ENCODE data around the gene NHSL2.
"Not testable (repeated sequence)": the region's sequence is repeated elsewhere in the genome, so short reads cannot be mapped to it uniquely, and the experiment has no call there.

The NHSL2 gene

DNA sequence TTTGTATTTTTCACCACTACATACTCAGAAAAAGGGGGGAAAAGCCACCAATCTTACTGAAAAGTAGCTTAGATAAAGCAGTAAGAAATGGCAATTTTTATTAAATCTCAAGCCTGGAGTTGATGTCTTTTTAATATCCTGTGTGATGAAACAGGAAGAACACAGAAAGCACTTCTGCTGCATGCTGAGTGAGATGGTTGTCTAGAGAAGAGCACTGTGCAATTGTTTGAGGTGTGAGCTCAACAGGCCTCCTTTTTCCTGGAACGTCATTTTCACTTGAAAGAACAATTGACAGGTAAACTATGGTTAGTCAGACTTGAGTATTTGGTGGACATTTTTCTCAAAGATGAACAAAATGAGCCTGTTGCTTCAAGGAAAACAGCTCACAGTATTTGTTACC, 147.2 kb downstream of the NHSL2 start:
- DNase-seq (ENCODE audit: extremely low spot score, insufficient read length, low read depth): no peak
- no peak for FAIRE-seq

DNA sequence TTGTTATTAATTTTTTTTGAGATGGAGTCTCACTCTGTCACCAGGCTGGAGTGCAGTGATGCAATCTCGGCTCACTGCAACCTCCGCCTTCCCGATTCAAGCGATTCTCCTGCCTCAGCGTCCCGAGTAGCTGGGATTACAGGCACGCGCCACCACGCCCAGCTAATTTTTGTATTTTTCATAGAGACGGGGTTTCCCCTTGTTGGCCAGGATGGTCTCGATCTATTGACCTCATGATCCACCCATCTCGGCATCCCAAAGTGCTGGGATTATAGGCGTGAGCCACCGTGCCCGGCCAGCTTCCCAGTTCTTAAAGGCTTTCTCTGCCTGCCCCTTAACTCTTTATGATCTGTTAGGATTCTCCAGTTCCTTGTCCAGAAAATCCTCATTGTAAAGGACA, 147.7 kb downstream of the NHSL2 start:
- FAIRE-seq; DNase-seq (ENCODE audit: extremely low spot score, insufficient read length, low read depth): not testable (repeated sequence)

DNA sequence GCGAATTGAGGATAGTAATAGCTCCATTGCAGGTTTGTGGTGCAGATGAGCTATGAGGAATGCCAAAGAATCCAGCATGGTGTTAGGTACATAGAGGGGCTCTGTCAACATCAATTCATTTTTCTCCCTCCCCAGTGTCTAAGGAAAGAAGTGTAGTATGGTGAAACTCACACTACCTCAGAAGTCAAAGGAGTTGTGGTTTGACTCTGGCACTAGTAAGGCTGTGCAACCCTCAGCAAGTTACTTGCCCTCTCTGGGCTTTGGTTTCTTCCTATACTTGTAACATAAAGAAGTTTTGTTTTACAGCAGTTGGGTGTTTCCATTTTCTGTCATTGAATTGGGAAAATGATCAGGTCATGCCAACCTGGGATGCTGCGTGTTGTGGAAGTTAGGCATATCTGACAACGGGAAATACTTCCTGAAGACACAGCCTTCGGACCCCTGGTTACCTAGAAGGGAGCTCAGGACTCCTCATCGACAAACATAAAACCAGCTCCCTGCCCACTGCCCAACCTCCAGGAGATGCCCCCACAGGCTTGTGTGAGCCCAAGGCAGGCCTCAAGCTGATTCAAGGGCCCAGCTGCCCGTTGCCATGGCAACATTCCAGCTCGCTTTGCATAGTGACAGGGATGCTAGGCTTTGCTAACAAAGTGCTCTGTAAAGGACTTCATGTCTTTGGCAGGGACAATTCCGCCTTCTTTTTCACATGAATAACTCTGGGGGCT, 149.7 kb downstream of the NHSL2 start:
- DNase-seq (ENCODE audit: extremely low spot score, insufficient read length, low read depth) (no peak), FAIRE-seq (no peak)

DNA sequence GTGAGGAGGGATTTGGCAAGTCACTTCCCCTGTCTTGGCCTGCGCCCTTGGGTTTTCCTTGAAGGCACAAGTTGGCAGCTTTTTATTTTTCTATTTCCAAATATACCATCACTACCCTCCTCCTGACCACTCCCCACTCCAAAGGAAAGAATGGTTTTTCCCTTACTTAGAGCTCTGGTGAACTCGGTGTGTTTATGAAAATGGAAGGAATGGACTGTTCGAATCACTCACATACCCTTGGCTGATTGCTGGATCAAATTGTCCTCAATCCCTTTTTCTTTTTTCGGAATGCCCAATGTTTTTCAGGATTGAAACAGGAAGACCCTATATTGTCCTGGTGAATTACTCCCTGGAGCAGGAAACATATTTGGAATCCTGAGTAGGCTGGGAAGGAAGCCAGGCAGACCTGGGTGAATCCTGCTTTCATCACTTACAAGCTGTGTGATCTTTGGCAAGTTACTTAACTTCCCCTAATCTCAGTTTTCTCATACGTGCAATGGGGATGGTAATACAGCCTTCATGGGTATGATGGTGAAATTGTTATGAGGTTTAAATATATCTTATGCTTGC, 150.4 kb downstream of the NHSL2 start:
- FAIRE-seq (no peak), DNase-seq (ENCODE audit: extremely low spot score, insufficient read length, low read depth) (no peak)

DNA sequence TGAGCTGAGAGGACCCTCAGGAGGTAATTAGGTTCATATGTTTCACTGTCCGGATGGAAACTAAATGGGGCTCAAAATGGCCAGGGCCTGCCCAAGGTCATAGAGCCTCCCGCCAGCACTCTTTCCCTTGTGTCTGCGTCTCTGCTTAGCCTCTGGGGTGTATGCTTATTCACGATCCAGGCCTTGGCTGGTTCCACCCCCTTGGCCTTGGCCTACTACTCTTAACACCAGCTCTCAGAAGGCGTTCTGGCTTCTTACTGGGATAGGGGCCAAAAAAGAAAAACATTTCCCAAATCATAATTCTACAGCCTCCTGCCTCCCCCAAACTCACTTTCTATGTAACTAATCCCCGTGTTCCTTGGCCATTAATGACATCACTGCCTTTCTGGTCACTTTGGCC, 152.3 kb downstream of the NHSL2 start:
- DNase-seq (ENCODE audit: extremely low spot score, insufficient read length, low read depth): no peak
- FAIRE-seq: no peak

DNA sequence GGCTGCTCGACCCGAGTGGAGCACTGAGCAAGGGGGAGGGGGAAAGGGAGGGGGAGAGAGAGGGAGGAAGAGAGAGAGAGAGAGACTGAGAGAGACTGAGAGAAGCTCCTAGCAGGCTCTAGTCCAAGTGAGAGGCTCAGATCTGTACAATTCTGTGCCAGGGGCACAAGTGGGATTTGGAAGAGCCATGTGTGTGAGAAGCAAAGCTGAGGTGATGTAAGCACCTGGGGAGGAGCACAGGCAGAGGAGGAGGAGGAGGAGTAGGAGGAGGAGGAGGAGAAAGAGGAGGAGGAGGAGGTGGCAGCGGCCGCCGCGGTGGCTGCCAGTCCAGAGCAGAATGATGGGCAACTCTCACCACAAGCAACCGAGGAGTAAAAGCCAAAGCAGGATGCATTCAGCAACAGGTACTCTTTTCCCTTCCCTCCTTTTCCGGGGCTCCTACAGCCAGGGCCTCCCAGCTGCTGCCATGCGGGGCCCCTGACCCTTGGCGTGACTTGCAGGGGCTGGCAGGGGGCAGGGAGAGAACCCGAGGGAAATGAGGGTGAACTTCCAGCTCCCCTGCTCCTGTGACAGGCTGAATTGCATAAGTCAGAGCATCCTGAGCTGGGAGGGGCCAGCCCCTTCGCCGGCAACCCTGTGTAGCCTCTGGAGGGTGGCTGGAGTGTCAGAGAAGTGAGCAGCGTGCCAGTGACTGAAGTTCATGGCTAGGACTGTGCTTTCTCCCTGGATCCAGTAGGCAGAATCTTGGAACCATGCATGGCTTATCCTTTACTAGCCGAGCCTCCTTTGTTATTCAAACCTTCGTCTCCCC, 158.9 kb downstream of the NHSL2 start:
- FAIRE-seq (no peak), DNase-seq (ENCODE audit: extremely low spot score, insufficient read length, low read depth) (no peak)

DNA sequence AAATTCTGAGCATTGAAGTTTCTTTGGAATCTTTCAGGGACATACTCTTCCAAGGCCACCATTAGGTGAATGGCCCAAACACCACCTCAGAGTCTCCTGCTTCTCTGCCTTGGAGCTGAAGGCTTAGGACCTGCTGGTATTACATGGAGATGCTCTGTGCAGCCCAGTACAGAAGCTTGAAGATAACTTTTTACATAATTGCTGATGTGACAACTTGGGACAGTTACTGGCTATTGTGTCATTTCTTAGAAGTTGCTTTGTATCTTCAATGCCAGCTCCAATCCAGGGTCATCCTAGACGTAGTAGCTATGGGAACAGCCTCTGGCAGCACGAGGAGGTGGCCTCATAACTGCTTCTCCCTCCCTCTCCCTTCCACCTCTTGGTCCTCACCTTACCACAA, 160.6 kb downstream of the NHSL2 start:
- DNase-seq (ENCODE audit: extremely low spot score, insufficient read length, low read depth): no peak
- FAIRE-seq: no peak

DNA sequence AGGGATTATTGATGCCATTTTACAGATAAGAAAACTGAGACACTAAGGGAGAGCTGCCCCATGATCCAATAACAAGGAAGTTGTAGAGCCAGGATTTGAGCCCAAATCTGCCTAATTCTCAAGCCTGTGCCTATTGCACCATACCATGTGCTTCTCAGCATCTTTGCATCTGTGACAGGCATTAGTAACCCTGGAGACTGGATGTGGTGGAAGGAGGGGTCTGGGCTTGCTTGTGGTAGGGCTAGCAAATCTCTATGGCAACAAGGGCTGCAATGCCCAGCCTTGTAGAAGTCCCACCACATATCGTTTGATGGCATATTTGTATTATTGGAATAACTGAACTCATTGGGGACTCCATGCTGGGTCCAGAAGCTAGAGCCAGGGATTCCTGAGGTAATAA, 163.0 kb downstream of the NHSL2 start:
- FAIRE-seq: no peak
- no peak for DNase-seq (ENCODE audit: extremely low spot score, insufficient read length, low read depth)

DNA sequence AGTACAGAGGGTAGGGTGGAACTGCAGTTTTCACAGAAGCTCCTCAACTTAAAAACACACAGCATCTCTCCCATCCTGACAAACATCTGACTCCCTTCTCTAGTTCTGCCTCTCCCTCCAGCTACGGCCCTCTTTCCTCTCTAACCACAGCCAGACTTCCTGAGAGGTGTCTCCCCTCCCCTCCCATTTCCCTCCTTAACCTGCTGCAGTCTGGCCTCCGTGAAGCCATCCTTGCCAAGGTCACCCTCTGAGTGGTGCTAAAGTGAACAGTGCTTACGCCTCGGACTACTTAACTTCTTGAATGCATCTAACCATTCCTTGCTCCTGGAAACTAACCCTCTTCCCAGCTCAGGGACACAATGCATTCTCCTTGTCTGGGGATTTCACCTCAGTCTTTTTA, 167.8 kb downstream of the NHSL2 start:
- no peak for DNase-seq (ENCODE audit: extremely low spot score, insufficient read length, low read depth)
- no peak for FAIRE-seq

DNA sequence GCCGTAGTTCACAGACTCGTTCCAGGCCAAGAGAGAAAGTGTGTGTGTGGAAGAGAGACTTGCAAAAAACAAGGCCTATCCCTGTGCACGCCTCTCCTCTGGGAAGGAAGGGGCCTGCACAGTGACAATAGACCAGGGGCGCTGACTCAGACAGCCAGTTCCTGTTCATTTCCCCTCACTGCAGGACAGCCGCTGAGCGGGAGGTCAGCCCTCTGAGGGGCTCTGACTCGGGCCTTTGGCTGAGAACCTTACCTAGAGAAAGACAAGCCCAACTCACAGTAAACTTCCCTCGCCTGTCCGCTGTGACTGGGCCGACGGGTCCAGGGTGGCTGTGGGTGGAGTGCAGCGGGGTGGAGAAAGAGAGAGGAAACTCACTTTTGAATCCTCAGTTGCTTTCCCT, 169.0 kb downstream of the NHSL2 start:
- DNase-seq (ENCODE audit: extremely low spot score, insufficient read length, low read depth): no peak
- FAIRE-seq: no peak

DNA sequence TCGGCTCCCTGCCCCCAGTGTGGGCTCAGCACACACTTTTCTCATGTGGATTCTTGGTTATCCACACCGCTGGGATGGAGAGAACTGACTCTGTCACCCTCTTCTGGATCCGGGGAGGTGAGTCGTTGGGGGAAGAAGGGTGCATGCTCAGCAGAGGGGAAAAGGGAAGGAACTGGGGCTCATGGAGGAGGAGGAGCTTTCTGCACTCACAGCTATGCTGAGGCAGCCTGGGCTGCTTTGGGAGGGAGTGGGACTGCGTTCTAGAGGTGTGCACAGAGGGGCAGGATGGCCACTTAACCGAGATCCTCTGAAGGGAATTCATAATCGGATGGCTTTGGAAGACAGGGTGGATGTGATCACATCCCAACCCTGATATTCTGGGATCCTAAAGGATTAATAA, 169.5 kb downstream of the NHSL2 start:
- no peak for DNase-seq (ENCODE audit: extremely low spot score, insufficient read length, low read depth)

DNA sequence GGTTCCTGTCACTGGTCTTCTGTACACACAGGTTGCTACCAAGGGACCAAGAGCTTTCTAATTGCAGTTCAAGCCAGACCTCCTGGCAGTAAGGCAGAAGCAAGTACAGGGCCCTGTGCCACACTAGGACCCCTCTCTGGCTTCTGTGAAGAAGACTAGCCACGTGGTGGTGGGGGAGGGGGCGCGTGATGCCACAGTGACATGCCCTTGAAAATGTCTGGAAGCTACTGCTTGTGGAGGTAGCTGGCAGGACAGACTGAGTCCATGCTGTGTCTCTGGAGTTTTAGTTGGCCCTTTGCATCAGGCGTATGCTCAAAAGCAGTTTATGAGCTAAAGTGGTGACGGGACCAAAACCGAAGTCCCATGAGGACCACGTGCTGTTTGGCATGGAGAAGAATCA, 170.2 kb downstream of the NHSL2 start:
- FAIRE-seq (no peak), DNase-seq (ENCODE audit: extremely low spot score, insufficient read length, low read depth) (no peak)

More for the DNA sequence above, 169.5 kb downstream of the NHSL2 start:
- FAIRE-seq: no peak

DNA sequence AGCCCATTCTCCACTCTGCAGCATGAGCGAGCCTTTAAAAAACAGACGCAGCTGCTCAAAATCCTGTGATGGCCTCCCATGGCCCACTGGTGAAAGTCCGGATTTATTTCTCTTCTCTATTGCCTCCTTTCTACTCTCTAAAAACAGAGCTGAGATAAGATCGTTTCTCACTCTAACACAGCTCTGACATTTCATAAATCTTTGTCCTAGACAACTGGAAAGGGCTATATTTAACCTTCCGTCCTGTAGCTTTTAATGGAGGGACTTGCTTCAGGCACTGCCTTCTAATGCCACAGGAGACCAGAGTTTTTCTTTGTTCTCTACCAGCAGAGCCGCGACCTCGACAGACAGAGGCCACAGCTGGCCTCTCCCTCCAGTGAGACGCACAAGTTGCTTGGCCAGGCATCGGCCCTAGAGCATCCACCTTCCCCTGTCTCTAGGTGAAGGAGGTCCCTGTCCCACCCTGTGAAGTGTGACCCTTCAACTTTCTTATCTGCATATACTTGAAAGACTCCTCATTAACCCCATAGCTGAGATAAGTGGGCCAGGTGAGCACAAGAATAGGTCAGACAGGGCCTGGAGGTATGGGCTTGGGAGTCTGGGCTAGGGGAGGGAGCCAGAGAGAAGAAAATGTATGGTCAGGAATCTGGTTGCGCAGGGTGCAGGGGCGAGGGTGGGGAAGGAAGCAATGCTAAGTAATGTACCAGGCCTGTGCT, 171.1 kb downstream of the NHSL2 start:
- DNase-seq (ENCODE audit: extremely low spot score, insufficient read length, low read depth) (no peak), FAIRE-seq (no peak)

DNA sequence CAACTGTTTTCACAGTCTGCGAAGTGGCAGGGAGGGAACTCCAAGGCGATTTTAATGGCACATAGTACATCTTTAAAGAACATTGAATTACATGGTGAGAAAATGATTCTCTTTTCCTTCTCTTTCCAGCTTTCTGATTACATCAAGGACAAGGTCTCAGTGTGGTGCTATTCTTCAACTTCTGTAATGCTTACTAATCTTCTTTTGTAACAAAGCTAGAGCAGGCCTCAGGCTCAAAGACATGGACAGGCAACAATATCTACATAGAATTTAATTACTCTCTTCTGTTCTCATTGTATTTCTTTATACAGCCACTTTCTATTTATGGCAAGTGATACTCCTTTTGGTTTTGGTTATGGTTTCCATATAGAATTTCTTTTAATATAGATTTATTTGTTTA, 172.6 kb downstream of the NHSL2 start:
- no peak for DNase-seq (ENCODE audit: extremely low spot score, insufficient read length, low read depth)
- FAIRE-seq: no peak

DNA sequence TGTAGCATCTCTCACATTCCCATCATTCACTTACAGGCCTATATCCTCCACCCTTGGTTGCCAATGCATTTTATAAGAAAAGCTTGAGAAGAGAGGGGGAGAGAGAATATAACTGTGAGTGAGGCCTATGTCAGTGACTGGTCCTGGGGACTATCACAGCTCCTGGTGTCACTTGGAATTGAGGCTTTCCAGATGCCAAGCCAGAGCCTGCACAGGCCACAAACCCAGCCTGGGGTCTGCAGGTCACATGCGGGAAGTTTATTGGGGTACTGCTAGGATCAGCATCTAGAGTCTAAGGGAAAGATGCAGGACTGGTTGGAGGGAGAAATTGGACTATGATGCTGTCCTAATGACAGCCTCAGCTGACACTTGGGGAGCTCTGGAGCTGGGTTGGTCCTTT, 173.5 kb downstream of the NHSL2 start:
- no peak for DNase-seq (ENCODE audit: extremely low spot score, insufficient read length, low read depth)
- no peak for FAIRE-seq

DNA sequence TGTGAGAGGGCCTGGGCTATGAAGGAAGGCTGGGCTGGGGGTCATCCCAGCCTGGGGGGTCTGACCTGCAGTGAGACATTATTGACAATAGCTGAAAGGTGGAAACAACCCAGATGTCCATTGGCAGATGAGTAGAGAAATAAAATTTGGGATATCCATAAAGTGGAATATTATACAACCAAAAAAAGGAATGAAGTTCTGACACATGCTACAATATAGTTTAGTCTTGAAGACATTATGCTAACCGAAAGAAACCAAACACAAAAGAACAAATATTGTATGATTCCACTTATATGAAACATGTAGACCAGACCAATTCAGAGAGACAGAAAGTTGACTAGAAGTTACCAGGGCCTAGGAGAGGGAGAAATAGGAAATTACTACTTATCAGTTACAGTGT, 176.3 kb downstream of the NHSL2 start:
- DNase-seq (ENCODE audit: extremely low spot score, insufficient read length, low read depth) (no peak), FAIRE-seq (no peak)

DNA sequence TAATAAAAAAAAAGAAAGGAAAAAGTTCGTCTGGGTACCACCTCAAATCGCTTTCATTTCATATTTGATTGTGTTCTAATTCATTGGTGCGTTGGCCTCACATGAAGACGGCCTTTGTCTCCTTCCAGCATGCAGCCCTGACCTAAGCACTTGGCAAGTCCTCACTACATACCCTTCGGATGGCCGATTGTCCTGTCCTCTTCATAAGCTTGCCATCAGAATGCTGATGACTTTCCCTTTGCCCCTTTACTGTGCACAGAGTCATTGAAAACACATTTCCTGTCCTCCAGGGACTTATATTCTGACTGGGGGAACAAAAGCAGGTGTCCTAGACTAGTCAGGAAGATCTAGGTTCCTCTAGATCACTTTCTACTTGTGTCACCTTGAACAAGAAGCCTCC, 178.1 kb downstream of the NHSL2 start:
- DNase-seq (ENCODE audit: extremely low spot score, insufficient read length, low read depth) (no peak), FAIRE-seq (no peak)

DNA sequence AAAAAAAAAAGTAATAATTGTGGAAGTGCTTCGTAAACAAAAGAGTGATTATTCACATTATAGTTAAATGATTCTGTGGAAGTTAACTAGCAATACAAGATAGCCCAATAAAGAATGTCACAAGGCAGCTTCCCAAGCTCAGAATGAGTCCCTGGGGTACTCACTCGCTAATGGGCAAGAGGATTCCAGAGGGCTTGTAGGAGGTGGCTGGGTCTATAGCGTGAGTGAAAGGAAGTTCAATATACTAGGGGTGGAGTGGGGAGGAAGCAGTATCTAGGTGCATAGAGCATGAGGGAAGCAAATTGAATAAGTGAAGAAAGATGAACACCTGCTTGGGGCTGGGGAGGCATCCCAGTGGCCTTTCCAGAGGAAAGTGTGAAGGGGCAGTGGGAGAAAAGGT, 178.6 kb downstream of the NHSL2 start:
- no peak for DNase-seq (ENCODE audit: extremely low spot score, insufficient read length, low read depth)
- FAIRE-seq: no peak

DNA sequence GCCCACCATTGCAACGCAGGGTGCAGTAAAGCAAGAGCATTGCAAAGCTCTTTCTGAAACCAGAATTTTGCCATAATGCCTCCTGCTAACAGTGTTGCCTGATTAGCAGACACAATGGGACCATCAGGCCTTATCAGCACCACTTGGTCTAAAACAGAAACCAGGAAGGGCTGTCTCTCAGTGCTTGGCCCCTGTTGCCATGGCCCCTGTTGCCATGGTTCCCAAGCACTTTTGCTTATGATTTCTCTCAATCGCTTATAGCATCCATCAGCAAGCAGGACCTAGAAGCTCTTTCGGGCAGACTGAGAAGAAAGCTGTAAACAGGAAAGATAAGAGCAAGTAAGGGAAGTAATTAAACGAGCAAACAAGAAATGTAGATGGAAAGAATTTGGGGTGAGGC, 184.2 kb downstream of the NHSL2 start:
- FAIRE-seq (peak; percentile 45), DNase-seq (ENCODE audit: extremely low spot score, insufficient read length, low read depth) (peak; percentile 12)

DNA sequence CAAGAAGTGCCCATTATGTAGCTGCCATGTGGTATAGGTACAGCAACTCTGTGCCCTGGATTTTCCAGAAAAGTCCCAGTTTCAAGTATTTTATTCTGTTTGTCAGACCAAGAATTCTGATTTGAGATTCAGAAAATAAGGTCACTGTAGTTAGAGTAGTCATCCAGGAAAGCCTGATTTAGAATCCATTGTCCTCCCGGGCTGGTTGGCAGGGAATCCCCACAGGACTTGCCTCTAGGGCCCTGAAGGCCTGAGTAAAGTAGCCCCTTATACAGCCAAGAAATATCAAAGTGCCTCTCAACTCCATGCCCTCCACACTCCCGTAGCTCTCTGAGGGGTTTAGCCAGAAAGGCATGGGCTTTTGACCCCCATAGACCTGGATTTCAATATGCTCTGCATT, 184.7 kb downstream of the NHSL2 start:
- FAIRE-seq: no peak

DNA sequence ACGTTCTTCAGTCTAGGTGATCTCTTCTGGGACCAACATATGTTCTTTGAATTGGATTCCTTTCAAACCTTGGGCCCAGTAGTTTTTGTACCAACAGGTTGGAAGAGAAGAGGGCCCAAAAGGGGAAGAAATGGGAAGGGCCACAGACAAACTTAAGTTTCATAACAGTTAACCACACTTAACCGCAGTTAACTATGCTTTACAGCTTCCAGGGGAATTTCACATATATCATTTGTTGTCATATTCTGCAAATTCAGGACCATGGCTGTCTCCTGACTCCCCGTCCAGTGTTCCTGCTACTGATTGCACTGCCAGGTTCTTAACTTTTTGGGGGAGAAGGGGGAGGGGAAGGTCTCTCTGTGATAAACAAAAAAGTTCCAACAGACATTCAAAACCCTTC, 186.5 kb downstream of the NHSL2 start:
- no peak for DNase-seq (ENCODE audit: extremely low spot score, insufficient read length, low read depth)
- no peak for FAIRE-seq

More for the DNA sequence above, 184.7 kb downstream of the NHSL2 start:
- no peak for DNase-seq (ENCODE audit: extremely low spot score, insufficient read length, low read depth)

All from GM18507 (cell line).